GM23338 (cell line): ENCODE data around the gene KCTD7. TPM values are rescaled to one million over a fixed set of nuclear protein-coding genes. Genes with fewer than 3 reads are reported as not detected.

Experiments used
- polyA plus RNA-seq: library from polyadenylated mRNA; unstranded; fragments of >200 nt; fragmentation: Nextera tagmentation; extraction: Ambion mirVana; gene quantifications from 2 replicates; pipeline ENCODE4 v1.2.1, GENCODE V29; 2016
- total RNA-seq: library from RNA; depleted of rRNA; stranded (reverse); fragments of >200 nt; shearing (Covaris generic); gene quantifications from 2 replicates; pipeline ENCODE4 v1.2.3, GENCODE V29; 2014; rRNA removed

Gene KCTD7
- total and polyA plus RNA-seq, 2 experiments from 2014 or later: 3.7 to 21.0 TPM

Other genes with a start within 250 kb of the KCTD7 start
- gene RABGEF1, start 111.9 kb downstream of the KCTD7 start, total RNA-seq: 15.7 and 17.5 TPM in 2 replicates
- gene RABGEF1, start 111.9 kb downstream of the KCTD7 start, polyA plus RNA-seq: 12.3 and 14.7 TPM in 2 replicates